Skeletal muscle cell (primary cell): ENCODE results near the gene DNAH17.

Experiments used
- DNase-seq: peaks from one replicate; pipeline ENCODE4 v3.0.0-alpha.2; 2010; ENCODE audit warnings: low read depth
- H3K4me3 ChIP-seq: 2 replicates; pipeline ENCODE4 v1.5.1; 2011; ENCODE audit warnings: low read depth, mild to moderate bottlenecking, control low read depth, low read length, moderate library complexity

DNAH17 gene

DNA sequence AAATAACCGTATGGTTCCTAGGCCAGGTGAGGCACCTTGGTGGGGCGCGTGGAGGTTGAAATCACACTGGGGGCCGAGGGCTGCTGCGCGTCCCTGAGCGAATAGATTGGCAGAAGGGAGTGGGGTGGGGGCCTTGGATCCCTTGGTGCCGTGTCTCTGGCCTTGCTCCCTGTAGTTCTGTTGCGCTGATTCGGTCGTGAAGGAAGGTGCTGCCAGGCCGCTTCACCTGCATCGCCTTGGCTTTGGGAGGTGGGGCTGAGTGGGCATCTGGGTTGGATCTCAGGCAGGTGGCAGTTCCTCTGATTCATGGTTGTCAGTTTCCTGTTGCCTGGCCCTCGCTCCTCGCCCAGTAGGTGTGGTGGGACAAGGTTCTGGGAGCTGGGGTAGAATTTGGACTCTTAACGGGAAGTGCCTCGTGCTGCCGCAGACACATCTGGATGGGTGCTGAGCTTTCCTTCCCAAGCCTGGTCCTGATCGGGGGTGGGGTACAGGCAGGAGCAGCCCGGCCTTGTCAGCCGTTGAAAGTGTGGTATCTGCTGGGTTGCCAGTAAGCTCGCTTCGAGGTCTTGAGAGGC, 168.6 kb downstream of the DNAH17 start:
- DNase-seq = no peak
- H3K4me3 ChIP-seq = no peak overlapping the region

DNA sequence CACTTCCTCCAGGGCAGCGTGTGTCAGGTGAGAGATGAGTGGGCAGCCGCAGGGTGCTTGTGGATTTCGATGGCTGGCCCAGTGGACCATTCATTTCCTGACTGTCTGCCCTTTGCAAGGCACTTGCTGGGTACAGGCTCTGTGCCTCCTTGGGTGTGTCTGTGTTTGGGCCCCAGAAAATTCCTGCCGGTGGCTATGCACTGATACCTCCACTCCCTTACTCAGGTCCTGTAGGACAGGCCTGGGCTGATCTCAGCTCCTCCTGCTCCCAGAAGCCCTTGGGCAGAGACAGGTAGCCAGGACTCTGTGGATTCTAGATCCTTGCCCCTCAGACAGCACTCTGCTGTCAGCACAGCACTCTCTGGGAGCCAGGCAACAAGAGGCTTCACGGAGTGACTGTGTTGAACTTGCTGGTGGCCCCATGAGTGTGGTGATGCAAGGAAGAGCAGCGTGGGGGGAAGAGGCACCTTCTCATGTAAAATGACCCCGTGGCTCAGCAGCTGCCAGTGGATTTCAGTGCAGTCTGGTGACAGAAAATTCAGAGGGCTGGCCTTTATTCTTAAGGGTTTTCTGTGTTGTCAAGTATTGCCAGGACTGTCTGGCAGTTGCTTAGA, 169.7 kb downstream of the DNAH17 start:
- H3K4me3 ChIP-seq = no peak overlapping the region
- no peak for DNase-seq

DNA sequence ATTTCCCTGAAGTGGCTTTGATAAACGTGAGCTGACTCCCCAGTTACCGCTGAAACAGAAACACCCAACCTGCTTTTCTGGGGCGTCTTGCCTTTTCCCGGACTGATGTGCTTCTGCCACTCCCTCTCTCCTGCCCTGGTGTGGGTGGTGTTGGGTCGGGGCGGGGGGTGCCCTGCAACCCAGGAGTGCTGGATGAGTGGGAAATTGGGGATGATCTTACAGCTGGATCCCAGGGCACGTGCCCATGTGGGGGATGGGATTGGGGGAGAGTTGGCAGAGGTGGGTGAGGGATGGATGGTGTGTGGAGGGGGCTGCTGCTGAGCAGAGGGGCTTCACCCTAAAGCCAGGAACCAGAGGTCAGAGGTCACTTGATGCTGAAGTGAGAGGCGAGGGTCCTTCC, 170.3 kb downstream of the DNAH17 start:
- DNase-seq = no peak
- H3K4me3 ChIP-seq = no peak overlapping the region

DNA sequence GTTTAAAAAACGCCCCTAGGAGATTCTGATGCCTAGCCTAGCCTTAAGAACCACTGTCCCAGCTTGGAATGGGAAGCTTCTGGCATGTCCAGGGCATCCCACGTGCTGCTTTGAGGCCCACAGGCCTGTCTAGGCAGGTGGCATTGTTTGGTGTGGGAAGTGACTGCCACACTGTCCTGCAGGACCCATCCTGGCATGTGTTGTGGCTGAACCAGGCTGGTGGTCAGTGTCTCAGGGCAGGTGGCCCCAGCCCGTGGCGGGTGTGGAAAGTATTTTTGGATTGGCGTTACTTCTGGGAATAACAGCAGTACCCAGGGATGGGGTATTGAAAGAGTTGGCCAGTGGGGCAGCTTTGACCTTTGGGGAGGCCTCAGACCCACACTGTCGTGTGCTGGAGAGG, 170.8 kb downstream of the DNAH17 start:
- no peak for DNase-seq

DNA sequence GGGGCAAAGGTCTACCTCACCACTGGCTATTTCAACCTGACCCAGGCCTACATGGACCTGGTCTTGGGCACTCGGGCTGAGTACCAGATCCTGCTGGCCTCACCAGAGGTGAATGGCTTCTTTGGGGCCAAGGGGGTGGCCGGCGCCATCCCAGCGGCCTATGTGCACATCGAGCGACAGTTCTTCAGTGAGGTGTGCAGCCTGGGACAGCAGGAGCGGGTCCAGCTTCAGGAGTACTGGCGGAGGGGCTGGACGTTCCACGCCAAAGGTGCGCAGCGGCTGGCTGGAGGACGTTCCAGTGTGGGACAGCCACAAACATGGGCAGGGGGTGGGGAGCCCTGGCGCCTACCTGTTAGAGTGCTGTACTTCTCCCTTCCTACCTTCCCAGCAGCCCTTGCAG, 173.4 kb downstream of the DNAH17 start:
- DNase-seq = no peak
- H3K4me3 ChIP-seq = no peak overlapping the region

More for the DNA sequence above, 170.8 kb downstream of the DNAH17 start:
- no peak overlapping the region for H3K4me3 ChIP-seq

DNA sequence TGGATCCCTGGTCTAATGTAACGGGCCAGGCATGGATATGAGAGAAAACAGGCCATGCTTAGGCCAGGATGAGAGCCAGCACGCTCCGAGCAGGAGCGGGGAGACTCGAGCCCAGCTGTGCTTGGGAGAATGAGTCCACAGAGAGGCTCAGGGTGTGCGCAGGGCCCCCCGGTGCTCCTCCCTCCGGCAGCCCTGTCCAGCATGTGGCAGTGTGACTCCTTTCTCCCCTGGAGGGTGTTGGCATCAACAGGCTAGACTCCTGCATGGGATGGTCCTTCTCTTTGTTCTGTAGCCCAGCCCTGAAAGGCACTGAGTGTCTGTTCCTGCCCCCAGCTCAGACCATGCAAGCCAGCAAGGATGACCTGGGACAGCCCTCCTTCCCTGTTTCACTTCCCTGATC, 175.3 kb downstream of the DNAH17 start:
- no peak overlapping the region for H3K4me3 ChIP-seq
- DNase-seq = no peak

- DNase-seq = no peak
- no peak overlapping the region for H3K4me3 ChIP-seq
Observed at GRCh38 chr17:78401246-78401645, 175.9 kb downstream of the DNAH17 start.

- no peak overlapping the region for H3K4me3 ChIP-seq
- no peak for DNase-seq
Observed at GRCh38 chr17:78400581-78401240, 176.5 kb downstream of the DNAH17 start.

- H3K4me3 ChIP-seq = no peak overlapping the region
- no peak for DNase-seq
Observed at GRCh38 chr17:78399693-78400144, 177.5 kb downstream of the DNAH17 start.

GRCh38 chr17:78399028-78399692, 178.0 kb downstream of the DNAH17 start:
- no peak for DNase-seq
- H3K4me3 ChIP-seq = no peak overlapping the region

GRCh38 chr17:78398390-78398789, 178.8 kb downstream of the DNAH17 start:
- no peak for DNase-seq
- H3K4me3 ChIP-seq = no peak overlapping the region

DNA sequence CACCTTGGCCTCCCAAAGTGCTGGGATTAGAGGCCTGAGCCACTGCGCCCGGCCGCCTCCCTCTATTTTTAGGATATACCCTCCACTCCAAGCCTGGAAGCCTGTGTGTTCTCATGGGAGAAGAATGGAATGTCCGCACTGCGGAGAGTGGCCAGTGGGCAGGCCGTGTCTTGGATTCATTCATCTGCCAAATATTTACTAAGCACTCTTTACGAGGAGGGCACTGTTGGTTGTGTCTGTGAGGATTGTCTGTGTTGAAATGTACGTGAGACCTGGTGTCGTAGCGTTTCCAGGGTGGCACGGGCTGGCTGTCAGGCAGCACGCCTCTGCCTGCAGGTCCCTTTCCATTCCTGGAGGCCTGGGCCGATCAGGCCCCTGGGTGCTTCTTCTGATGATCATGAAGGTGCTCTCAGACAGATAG, 179.5 kb downstream of the DNAH17 start:
- no peak overlapping the region for H3K4me3 ChIP-seq
- DNase-seq = no peak

GRCh38 chr17:78396441-78397337, 180.5 kb downstream of the DNAH17 start:
- H3K4me3 ChIP-seq = no peak overlapping the region
- no peak for DNase-seq

DNA sequence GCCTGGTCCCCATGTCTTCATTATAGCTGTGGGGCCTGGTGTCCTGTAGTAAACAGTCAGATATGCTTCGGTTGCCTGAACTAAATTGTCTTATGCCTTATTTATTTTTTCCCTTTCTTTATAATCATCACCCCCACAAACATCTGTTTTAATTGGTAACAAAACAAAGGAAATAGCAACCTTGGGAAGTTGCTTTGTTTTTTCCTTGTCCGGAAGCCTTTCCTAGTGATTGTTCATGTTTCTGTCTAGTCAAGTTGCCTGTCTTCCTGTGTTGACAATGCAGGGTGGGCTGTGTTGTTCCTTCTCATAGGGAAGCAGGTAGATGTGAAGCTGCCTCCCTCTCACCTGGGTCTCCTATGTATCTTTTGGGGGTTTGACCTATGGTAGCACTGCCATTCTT, 182.0 kb downstream of the DNAH17 start:
- no peak overlapping the region for H3K4me3 ChIP-seq
- DNase-seq = no peak

DNA sequence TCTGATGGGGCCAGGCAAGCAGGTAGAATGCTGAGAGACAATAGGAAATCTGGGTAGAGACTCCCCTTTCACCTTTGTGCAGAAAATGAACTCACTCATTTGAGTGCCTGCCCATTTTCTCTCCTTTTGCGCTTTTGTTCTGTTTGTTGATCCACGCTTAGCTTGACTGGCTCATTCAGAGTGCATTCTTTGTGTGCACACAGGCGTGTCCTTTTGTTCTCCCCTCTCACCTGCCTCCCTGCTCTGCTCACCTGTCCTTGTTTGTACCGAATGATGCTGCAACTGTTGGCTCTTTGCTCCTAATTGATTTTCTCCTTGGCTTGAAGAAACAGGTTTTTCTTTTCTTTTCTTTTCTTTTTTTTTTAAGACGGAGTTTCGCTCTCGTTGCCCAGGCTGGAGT, 183.0 kb downstream of the DNAH17 start:
- H3K4me3 ChIP-seq = no peak overlapping the region
- DNase-seq = no peak

DNA sequence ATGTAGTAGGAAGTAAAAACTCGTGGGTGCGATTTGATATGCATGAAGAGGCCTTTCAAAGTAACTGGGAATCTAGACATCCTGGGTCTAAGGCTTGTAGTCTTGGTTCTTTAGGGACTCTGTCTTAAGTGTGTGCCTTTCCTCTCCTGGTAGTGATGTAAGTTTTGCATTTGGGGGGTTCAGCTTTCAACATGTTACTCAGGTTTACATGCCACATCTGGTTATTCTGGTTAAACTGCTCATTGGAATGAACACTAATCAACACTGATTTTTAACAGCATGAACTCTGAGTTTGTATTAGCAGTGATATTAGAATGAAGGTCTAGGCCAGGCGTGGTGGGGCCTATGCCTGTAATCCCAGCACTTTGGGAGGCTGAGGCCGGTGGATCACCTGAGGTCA, 183.6 kb downstream of the DNAH17 start:
- no peak for DNase-seq
- no peak overlapping the region for H3K4me3 ChIP-seq

DNA sequence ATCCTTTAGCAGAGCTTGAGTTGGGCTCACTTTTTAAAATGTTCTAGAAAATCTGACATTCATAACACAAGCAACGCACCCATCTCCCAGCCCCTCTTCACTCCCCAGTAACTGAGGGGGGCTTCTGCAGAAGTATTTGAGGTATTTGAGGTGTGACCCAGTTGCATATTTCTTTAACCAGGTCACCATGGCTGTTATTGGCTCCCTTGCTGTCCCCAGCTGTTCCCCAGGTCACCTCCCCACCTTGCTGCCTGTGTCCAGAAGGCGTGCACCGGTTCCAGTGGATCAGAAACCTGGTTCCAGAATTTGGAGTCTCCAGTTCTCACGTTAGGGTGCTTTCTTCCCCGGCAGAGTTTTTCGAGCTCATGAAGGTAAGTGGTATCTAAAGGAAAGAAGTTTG, 184.9 kb downstream of the DNAH17 start:
- DNase-seq = no peak
- H3K4me3 ChIP-seq = no peak overlapping the region

- H3K4me3 ChIP-seq = no peak overlapping the region
- DNase-seq = no peak
Observed at GRCh38 chr17:78391843-78392242, 185.4 kb downstream of the DNAH17 start.

DNA sequence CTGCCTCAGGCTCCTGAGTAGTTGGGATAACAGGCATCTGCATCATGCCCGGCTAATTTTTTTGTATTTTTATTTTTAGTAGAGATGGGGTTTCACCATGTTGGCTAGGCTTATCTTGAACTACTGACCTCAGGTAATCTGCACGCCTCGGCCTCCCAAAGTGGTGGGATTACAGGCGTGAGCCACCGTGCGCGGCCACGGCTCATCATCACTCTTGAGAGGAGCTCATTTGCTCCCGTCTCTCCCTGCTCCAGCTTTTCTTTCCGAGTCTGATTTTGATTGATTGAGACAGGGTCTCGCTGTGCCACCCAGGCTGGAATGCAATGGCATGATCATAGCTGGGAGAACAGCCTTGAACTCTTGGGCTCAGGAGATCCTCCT, 186.2 kb downstream of the DNAH17 start:
- DNase-seq = no peak
- H3K4me3 ChIP-seq = no peak overlapping the region
